Loucy (cell line): ENCODE results near the gene C14orf180.

Source experiments
- H2AFZ ChIP-seq: fragments of 200-600 bp; sonication (generic); 2 replicates; pipeline ENCODE4 v1.6.0; 2016; ENCODE audit warnings: antibody characterized with exemption, mild to moderate bottlenecking, low read length, moderate library complexity
- H3F3A ChIP-seq: fragments of 200-600 bp; 2 replicates; pipeline ENCODE4 v1.6.0; 2016; ENCODE audit warnings: antibody characterized with exemption, low read depth, mild to moderate bottlenecking
- H3K27me3 ChIP-seq: fragments of 200-600 bp; sonication (generic); 2 replicates; pipeline ENCODE4 v1.6.1; 2014; ENCODE audit warnings: low read length, mild to moderate bottlenecking; ENCODE audit not compliant: insufficient read depth, poor library complexity, severe bottlenecking
- H3K36me3 ChIP-seq: fragments of 200-600 bp; sonication (generic); 2 replicates; pipeline ENCODE4 v1.6.1; 2016; ENCODE audit warnings: low read length; ENCODE audit not compliant: insufficient read depth
- H3K4me1 ChIP-seq: fragments of 200-600 bp; sonication (generic); 2 replicates; pipeline ENCODE4 v1.5.1; 2014; ENCODE audit warnings: low read length, mild to moderate bottlenecking; ENCODE audit not compliant: insufficient read depth, poor library complexity, severe bottlenecking
- H3K4me2 ChIP-seq: fragments of 200-600 bp; sonication (generic); 2 replicates; pipeline ENCODE4 v1.6.0; 2014; ENCODE audit warnings: antibody characterized with exemption, low read length, low read depth, mild to moderate bottlenecking; ENCODE audit not compliant: poor library complexity, severe bottlenecking
- H3K4me3 ChIP-seq: fragments of 200-600 bp; sonication (generic); 2 replicates; pipeline ENCODE4 v1.5.1; 2014; ENCODE audit warnings: low read length, mild to moderate bottlenecking, mixed read lengths; ENCODE audit not compliant: poor library complexity, severe bottlenecking
- H3K79me2 ChIP-seq: fragments of 200-600 bp; sonication (generic); 2 replicates; pipeline ENCODE4 v1.6.1; 2014; ENCODE audit warnings: low read length; ENCODE audit not compliant: insufficient read depth
- H3K9ac ChIP-seq: fragments of 200-600 bp; sonication (generic); 2 replicates; pipeline ENCODE4 v1.6.0; 2014; ENCODE audit warnings: mild to moderate bottlenecking, low read depth, low read length, moderate library complexity; ENCODE audit not compliant: poor library complexity, severe bottlenecking
- H3K9me2 ChIP-seq: fragments of 200-600 bp; sonication (generic); replicated peaks from 2 replicates; pipeline ENCODE4 v1.6.1; 2016; ENCODE audit warnings: low read depth, low read length, mixed read lengths
- H3K9me3 ChIP-seq: fragments of 200-600 bp; sonication (generic); 2 replicates; pipeline ENCODE4 v1.6.1; 2014; ENCODE audit warnings: mild to moderate bottlenecking, antibody characterized with exemption, low read length, low read depth; ENCODE audit not compliant: insufficient read depth
- H4K20me1 ChIP-seq: fragments of 200-600 bp; sonication (generic); 2 replicates; pipeline ENCODE4 v1.6.0; 2014; ENCODE audit warnings: antibody characterized with exemption, low read length, mild to moderate bottlenecking; ENCODE audit not compliant: insufficient read depth, poor library complexity, severe bottlenecking
- CTCF ChIP-seq: fragments of 200-600 bp; sonication (generic); conservative IDR thresholded peaks from 2 replicates; pipeline ENCODE4 v1.5.1; 2014; ENCODE audit warnings: mild to moderate bottlenecking, antibody characterized with exemption, low read length
- EZH2phosphoT487 ChIP-seq: fragments of 200-600 bp; IDR thresholded peaks from 2 replicates; pipeline ENCODE4 v1.6.1; 2018; ENCODE audit warnings: antibody characterized with exemption, mild to moderate bottlenecking, moderate library complexity, borderline replicate concordance

Gene C14orf180

GRCh38 chr14:104544362-104544961 lies 35.1 kb upstream of the C14orf180 start:
- Histone ChIP-seq H2AFZ (no peak overlapping the region), H3K9ac (no peak overlapping the region), H3K36me3 (no peaks in the 10 kb centered on the region), H3K27me3 (no peaks in the 10 kb centered on the region), H3K4me2 (no peak overlapping the region), H3K9me3 (no peaks in the 10 kb centered on the region), H3F3A (no peaks in the 10 kb centered on the region), H4K20me1 (no peaks in the 10 kb centered on the region), H3K9me2 (no peaks in the 10 kb centered on the region), H3K4me1 (no peaks in the 10 kb centered on the region), H3K4me3 (no peak overlapping the region), H3K79me2 (no peaks in the 10 kb centered on the region)
- TF ChIP-seq CTCF (no peak), EZH2phosphoT487 (no peak)

- TF ChIP-seq EZH2phosphoT487 (no peak), CTCF (no peak)
- Histone ChIP-seq H3K4me3 (no peak overlapping the region), H3K4me1 (no peaks in the 10 kb centered on the region), H3F3A (no peaks in the 10 kb centered on the region), H3K9ac (no peak overlapping the region), H3K36me3 (no peaks in the 10 kb centered on the region), H3K27me3 (no peaks in the 10 kb centered on the region), H2AFZ (no peak overlapping the region), H4K20me1 (no peaks in the 10 kb centered on the region), H3K79me2 (no peaks in the 10 kb centered on the region), H3K4me2 (no peak overlapping the region), H3K9me2 (no peaks in the 10 kb centered on the region), H3K9me3 (no peaks in the 10 kb centered on the region)
These were observed 34.2 kb upstream of the C14orf180 start for GRCh38 chr14:104545151-104545941.

- TF ChIP-seq EZH2phosphoT487: no peak
- no peak for TF ChIP-seq CTCF
- Histone ChIP-seq H3F3A (no peaks in the 10 kb centered on the region), H3K36me3 (no peaks in the 10 kb centered on the region), H3K79me2 (no peaks in the 10 kb centered on the region), H3K4me3 (no peak overlapping the region), H3K4me2 (no peak overlapping the region), H3K27me3 (no peaks in the 10 kb centered on the region), H3K9me2 (no peaks in the 10 kb centered on the region), H3K9me3 (no peaks in the 10 kb centered on the region), H3K9ac (no peak overlapping the region), H3K4me1 (no peaks in the 10 kb centered on the region), H4K20me1 (no peaks in the 10 kb centered on the region), H2AFZ (no peak overlapping the region)
These were observed 33.5 kb upstream of the C14orf180 start for GRCh38 chr14:104545942-104546501.
